Nephron progenitor cell (in vitro differentiated cells): ENCODE measurements around the gene C12orf42.

Source experiments
- DNase-seq: peaks from one replicate; pipeline ENCODE4 v3.0.0; 2021
- H3K27ac Mint-ChIP-seq: 2 replicates; pipeline ENCODE4 v1.8.0; 2021; ENCODE audit warnings: mild to moderate bottlenecking, moderate library complexity, mixed read lengths
- H3K27me3 Mint-ChIP-seq: 2 replicates; pipeline ENCODE4 v1.8.0; 2021; ENCODE audit warnings: mild to moderate bottlenecking, low read depth, mixed read lengths; ENCODE audit not compliant: poor library complexity
- H3K36me3 Mint-ChIP-seq: 2 replicates; pipeline ENCODE4 v1.8.0; 2021; ENCODE audit warnings: low read depth, mixed read lengths
- H3K4me1 Mint-ChIP-seq: 2 replicates; pipeline ENCODE4 v1.8.0; 2021; ENCODE audit warnings: mixed read lengths
- H3K4me3 Mint-ChIP-seq: 2 replicates; pipeline ENCODE4 v1.8.0; 2021; ENCODE audit warnings: mild to moderate bottlenecking, moderate library complexity, mixed read lengths
- H3K9me3 Mint-ChIP-seq: 2 replicates; pipeline ENCODE4 v1.8.0; 2021; ENCODE audit warnings: mild to moderate bottlenecking, moderate library complexity, mixed read lengths
- TF ChIP-seq, protein P1 (sequence below): fragments of 200-600 bp; sonication (generic); IDR thresholded peaks from 2 replicates; pipeline ENCODE4 v1.5.0; 2021; ENCODE audit warnings: antibody characterized with exemption

Gene C12orf42

DNA sequence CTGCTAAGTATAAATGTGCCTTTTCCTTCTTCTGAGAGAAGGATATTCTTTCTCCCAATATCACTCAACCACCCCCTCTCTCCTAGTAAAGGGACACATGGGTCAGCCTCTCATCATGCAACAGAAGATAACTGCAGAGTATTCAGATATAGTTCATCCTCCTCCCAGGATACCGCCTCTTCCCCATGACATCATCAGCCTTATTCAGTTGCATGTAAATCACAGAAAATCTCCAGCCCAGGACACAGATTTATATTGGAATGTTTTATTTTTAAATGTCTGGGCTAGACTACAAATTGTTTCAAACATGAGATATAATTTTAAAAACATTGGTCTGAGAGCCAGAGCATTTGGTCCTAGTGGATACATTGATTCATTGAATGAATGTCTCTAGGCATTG lies 178.5 kb downstream of the C12orf42 start:
- H3K4me3 Mint-ChIP-seq: no peak overlapping the region
- H3K36me3 Mint-ChIP-seq: no peaks in the 10 kb centered on the region
- TF ChIP-seq, protein P1, sequence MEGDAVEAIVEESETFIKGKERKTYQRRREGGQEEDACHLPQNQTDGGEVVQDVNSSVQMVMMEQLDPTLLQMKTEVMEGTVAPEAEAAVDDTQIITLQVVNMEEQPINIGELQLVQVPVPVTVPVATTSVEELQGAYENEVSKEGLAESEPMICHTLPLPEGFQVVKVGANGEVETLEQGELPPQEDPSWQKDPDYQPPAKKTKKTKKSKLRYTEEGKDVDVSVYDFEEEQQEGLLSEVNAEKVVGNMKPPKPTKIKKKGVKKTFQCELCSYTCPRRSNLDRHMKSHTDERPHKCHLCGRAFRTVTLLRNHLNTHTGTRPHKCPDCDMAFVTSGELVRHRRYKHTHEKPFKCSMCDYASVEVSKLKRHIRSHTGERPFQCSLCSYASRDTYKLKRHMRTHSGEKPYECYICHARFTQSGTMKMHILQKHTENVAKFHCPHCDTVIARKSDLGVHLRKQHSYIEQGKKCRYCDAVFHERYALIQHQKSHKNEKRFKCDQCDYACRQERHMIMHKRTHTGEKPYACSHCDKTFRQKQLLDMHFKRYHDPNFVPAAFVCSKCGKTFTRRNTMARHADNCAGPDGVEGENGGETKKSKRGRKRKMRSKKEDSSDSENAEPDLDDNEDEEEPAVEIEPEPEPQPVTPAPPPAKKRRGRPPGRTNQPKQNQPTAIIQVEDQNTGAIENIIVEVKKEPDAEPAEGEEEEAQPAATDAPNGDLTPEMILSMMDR: no peak
- peaks cover 14% of the 10 kb centered on the region for H3K9me3 Mint-ChIP-seq
- peaks cover 19% of the 10 kb centered on the region for H3K27me3 Mint-ChIP-seq
- H3K4me1 Mint-ChIP-seq: peaks cover 4% of the 10 kb centered on the region
- DNase-seq: no peak
- no peak overlapping the region for H3K27ac Mint-ChIP-seq

DNA sequence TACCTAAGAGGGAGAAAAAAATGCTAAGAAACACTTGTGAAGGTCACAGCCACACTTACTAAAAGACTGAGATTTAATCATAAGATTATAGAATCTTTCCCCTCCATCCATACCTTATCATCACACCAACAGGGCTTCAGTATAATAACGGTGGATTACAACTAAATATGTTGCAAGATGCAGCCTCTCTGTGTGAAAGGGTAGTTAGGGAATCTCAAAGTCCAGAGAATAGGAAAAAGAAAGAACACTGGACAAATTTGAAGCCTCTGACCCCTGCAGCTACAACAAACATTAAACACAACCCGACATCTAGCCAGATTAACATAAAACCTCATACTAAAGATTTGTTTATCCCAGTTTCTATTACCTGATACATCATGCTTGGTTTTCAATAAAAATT lies 181.0 kb downstream of the C12orf42 start:
- H3K36me3 Mint-ChIP-seq: no peaks in the 10 kb centered on the region
- DNase-seq: no peak
- H3K4me1 Mint-ChIP-seq: peaks cover 4% of the 10 kb centered on the region
- no peak overlapping the region for H3K27ac Mint-ChIP-seq
- H3K27me3 Mint-ChIP-seq: peaks cover 21% of the 10 kb centered on the region
- TF ChIP-seq, protein P1: no peak
- H3K9me3 Mint-ChIP-seq: peaks cover 6% of the 10 kb centered on the region
- H3K4me3 Mint-ChIP-seq: no peak overlapping the region

DNA sequence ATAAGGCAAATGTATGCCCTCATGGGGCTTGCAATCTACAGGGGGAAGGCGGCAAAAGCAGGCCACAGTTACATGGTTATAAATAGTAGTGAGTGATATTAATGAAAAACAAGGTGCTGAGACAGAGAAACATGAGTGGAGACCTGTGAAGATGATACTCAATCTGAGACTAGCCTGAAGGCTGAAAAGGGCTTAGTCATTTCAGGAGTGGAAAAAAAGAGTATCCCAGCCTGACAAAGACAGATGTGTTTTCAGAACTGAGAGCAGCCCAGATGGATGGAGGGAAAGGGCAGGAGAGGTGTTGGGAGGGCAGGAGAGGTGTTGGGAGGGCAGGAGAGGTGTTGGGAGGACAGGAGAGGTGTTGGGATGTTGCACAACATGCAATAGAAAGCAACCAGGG lies 181.9 kb downstream of the C12orf42 start:
- peaks cover 6% of the 10 kb centered on the region for H3K9me3 Mint-ChIP-seq
- peaks cover 4% of the 10 kb centered on the region for H3K4me1 Mint-ChIP-seq
- H3K36me3 Mint-ChIP-seq: no peaks in the 10 kb centered on the region
- no peak overlapping the region for H3K27ac Mint-ChIP-seq
- no peak for DNase-seq
- TF ChIP-seq, protein P1: no peak
- peaks cover 23% of the 10 kb centered on the region for H3K27me3 Mint-ChIP-seq
- no peak overlapping the region for H3K4me3 Mint-ChIP-seq

DNA sequence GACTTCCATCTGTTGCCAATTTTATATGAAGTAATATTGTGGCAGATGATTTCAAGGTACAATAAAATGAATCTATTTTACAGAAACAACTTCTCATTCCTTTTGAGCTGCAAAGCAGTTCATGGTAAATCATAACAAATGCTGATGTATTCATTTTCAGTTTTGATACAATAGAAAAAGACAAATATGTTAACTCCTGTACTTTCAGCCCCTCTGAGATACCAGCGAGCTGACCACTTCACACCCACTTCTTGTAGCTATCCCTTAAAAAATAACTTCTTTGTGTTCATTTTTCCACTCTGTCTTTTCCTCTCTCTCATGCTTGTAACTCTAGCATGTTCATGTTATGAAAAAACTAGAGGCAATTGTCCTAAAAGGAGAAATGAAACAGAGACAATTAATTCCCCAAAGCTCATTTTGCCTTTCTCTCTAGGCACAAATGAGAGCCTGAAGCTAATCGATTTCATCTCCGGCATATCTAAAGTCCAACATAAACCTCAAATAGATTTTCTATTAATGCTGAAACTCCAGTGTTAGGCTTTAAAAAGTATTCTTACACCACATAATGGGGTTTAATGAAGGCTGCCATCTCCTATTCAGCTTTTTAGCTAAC lies 182.9 kb downstream of the C12orf42 start:
- Mint-ChIP-seq H3K36me3 (no peaks in the 10 kb centered on the region), H3K9me3 (peaks cover 6% of the 10 kb centered on the region), H3K4me1 (peaks cover 4% of the 10 kb centered on the region), H3K27ac (no peak overlapping the region), H3K27me3 (peaks cover 29% of the 10 kb centered on the region), H3K4me3 (no peak overlapping the region)
- DNase-seq: no peak
- TF ChIP-seq, protein P1: no peak

DNA sequence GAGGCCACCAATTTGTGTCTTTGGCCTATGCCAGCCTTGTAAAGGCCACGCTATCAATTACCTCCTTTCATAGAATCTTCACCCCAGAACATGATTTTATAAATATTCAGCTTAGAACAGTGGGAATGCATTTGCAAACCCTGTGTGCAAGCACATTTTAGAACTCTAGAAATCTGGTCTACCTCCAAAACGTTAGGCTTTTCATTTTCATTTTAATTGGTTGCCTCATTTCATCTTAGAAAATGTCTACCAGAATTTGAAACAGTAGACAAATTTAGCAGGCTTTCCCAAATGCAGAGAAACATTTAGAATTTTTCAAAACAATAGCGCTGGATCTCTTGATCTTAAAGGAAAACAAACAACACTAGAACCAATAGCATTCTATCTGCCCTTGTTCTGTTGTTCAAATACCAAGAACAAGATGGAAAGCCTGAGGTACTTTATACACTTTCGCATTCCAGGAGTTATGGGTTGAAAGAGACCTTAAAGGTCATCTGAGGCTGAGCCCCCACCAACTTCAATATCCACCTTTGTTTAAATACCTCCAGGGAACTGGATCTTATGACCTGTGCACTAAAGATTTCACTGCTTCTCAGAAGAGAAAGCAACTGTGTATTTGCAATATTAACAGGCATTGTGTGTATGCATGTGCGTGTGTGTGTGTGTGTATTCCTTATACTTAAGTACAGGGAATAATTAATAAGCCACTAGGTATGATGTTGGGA lies 185.1 kb downstream of the C12orf42 start:
- H3K9me3 Mint-ChIP-seq: no peaks in the 10 kb centered on the region
- TF ChIP-seq, protein P1: no peak
- H3K4me3 Mint-ChIP-seq: no peak overlapping the region
- H3K27ac Mint-ChIP-seq: no peak overlapping the region
- H3K4me1 Mint-ChIP-seq: peaks cover 4% of the 10 kb centered on the region
- H3K27me3 Mint-ChIP-seq: peaks cover 44% of the 10 kb centered on the region
- DNase-seq: no peak
- H3K36me3 Mint-ChIP-seq: no peaks in the 10 kb centered on the region

DNA sequence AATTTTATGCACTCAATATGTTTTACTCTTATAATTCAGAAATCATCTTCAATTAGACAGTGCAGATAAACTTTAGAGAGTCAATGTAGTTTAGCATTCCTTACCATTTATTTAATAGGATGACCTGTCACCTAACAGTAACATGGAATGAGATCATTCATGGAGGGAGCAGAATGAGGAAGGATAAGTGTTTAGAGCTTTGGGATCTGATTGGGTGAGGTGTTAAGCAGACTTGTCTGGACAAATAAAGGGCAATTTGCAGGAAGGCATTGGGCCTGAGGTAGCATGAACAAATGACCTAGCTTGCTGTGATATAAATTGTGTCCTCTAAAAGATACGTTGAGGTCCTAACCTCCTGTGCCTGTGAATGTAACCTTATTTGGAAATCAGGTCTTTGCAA lies 187.4 kb downstream of the C12orf42 start:
- DNase-seq: no peak
- no peaks in the 10 kb centered on the region for H3K36me3 Mint-ChIP-seq
- TF ChIP-seq, protein P1: no peak
- H3K4me1 Mint-ChIP-seq: no peaks in the 10 kb centered on the region
- no peaks in the 10 kb centered on the region for H3K9me3 Mint-ChIP-seq
- H3K27ac Mint-ChIP-seq: no peak overlapping the region
- H3K4me3 Mint-ChIP-seq: no peak overlapping the region
- H3K27me3 Mint-ChIP-seq: peaks cover 53% of the 10 kb centered on the region
